HuH-7.5 (cell line): ENCODE measurements around the gene KIF1C.

Experiments used
- DNase-seq: peaks from one replicate; pipeline ENCODE4 v3.0.0; 2011; ENCODE audit warnings: low spot score

KIF1C gene

GRCh38 chr17:4997302-4998026 lies at the start of gene KIF1C, which contains the start of gene INCA1:
Gene KIF1C (plus strand): TSS chr17:4997950. CDS start chr17:5000247, 2,297 bp downstream.
Gene INCA1 (minus strand): TSS chr17:4997522. CDS start chr17:4994437, 3,085 bp downstream.
- peak; percentile 95 for DNase-seq

- DNase-seq = peak; percentile 81
These were observed 49.4 kb upstream of the KIF1C start, which contains the start of gene PFN1 for GRCh38 chr17:4948166-4948930. Gene PFN1 (minus strand): TSS chr17:4948530. CDS start chr17:4948394, 136 bp downstream.

GRCh38 chr17:4948931-4949320 lies 48.8 kb upstream of the KIF1C start:
- DNase-seq = peak; percentile 81

GRCh38 chr17:4949321-4950074 lies 48.3 kb upstream of the KIF1C start:
- DNase-seq = peak; percentile 81

- no peak for DNase-seq
These were observed 47.5 kb upstream of the KIF1C start for GRCh38 chr17:4950075-4950745.

GRCh38 chr17:4950746-4951204 lies 47.0 kb upstream of the KIF1C start, which contains the start of gene ENO3:
Gene ENO3 (plus strand): TSS chr17:4951119. CDS start chr17:4951830, 711 bp downstream.
- peak; percentile 51 for DNase-seq

GRCh38 chr17:4951486-4951885 lies 46.3 kb upstream of the KIF1C start:
- DNase-seq = no peak

- no peak for DNase-seq
These were observed 44.2 kb upstream of the KIF1C start for GRCh38 chr17:4953451-4953961.

- DNase-seq = no peak
These were observed 42.7 kb upstream of the KIF1C start for GRCh38 chr17:4955091-4955490.

- DNase-seq = no peak
These were observed 41.2 kb upstream of the KIF1C start for GRCh38 chr17:4956493-4957061.

- no peak for DNase-seq
These were observed 39.6 kb upstream of the KIF1C start for GRCh38 chr17:4958102-4958501.

GRCh38 chr17:4959261-4959965 lies 38.3 kb upstream of the KIF1C start:
- no peak for DNase-seq

GRCh38 chr17:4960279-4960922 lies 37.3 kb upstream of the KIF1C start:
- no peak for DNase-seq

- DNase-seq = no peak
These were observed 32.3 kb upstream of the KIF1C start for GRCh38 chr17:4965311-4965986.

- DNase-seq = peak; percentile 96
These were observed 30.8 kb upstream of the KIF1C start for GRCh38 chr17:4966844-4967538.

- DNase-seq = peak; percentile 62
These were observed 29.9 kb upstream of the KIF1C start, which contains the start of gene SPAG7 for GRCh38 chr17:4967539-4968485. Gene SPAG7 (minus strand): TSS chr17:4967817. CDS start chr17:4967804, 13 bp downstream.

- DNase-seq = no peak
These were observed 29.2 kb upstream of the KIF1C start for GRCh38 chr17:4968486-4969046.
